HG03354 (cell line): ENCODE data around the gene SNAP47.

Experiments used
- ATAC-seq: cut with Tn5 transposase; IDR thresholded peaks from one replicate; pipeline ENCODE4 v1.9.1; 2021; ENCODE audit warnings: mild to moderate bottlenecking; ENCODE audit not compliant: unreplicated experiment, poor library complexity, severe bottlenecking

SNAP47 gene

DNA sequence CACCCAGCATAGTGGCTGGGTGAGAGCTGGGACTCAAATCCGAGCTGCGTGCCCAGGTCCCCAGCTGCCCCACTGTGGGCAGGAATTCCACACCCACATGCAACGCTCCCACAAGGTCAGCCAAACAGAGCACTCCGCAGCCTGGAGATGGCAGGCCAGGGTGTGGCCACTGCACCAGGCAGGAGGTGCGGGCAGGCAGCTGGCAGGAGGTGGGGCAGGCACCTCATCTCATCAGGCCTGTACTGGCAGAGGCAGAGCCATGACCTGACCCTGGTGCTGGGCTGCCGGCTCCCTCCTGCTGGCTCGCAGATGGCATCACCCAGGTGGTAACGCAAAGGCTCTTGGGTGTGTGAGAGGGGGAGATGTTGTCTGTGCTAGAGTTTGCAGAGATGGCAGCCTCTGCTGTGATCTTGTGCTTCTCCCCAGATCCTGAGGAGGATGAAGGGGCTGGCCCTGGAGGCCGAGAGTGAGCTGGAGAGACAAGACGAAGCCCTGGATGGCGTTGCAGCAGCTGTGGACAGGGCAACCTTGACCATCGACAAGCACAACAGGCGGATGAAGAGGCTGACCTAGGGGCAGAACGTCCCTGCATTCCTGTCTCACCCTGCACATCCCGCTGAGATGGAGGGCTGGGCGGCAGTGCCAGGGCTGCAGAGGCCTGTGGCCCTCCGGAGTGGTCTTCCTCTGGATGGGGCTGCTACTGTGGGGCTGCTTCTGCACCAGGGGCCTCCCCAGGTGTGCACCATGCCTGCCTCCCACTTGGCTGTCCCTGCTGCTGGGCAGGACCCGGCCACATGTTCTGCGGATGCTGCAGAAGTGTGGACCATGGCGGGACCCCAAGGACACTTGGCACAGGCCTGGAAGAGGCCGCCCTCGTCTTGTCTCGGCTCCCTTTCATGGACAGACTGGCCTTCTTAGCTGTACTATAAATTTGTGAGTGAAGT is 45.1 kb downstream of the SNAP47 start:
- ATAC-seq = no peak

- ATAC-seq = no peak
Measured at GRCh38 chr1:227781314-227781930, 46.2 kb downstream of the SNAP47 start.

DNA sequence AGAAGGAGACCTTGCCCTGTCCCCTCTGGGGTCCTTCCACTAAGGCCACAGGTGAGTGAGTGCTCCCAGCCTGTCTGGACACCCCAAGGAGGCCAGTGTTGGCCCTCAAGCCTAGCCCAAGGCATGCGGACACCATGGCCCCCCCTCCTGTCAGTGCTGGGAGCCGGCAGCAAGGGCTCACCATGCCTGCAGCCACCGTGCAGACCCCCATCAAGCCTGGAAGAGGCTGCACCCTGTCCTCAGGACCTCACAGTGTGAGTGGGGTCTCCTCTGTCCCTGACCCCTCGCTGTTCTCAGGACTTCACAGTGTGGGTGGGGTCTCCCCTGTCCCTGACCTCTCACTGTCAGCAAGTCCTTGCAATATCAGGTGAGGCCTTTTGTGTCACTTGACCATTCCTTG is 47.0 kb downstream of the SNAP47 start:
- ATAC-seq = no peak

DNA sequence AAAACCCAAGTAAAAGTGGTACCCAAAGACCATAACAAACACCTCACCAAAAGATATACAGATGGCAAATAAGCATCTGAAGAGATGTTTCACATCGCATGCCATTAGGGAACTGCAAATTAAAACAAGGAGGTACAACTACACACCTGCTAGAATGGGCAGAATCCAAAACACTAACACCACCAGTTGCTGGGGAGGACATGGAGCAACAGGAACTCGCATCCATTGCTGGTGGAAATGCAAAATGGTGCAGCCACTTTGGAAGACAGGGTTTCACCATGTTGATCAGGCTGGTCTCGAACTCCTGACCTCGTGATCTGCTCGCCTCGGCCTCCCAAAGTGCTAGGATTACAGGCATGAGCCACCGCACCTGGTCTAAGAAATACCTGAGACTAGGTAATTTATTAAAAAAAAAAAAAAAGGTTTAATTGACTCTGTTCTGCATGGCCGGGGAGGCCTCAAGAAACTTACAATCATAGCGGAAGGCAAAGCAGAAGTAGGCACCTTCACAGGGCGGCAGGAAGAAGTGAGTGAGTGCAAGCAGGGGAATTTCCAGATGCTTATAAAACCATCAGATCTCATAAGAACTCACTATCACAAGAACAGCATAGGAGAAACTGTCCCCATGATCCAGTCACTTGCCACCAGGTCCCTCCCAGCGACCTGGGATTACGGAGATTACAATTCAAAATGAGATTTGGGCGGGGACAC is 50.0 kb downstream of the SNAP47 start:
- no peak for ATAC-seq

- no peak for ATAC-seq
Measured at GRCh38 chr1:227785805-227786671, 50.8 kb downstream of the SNAP47 start.

DNA sequence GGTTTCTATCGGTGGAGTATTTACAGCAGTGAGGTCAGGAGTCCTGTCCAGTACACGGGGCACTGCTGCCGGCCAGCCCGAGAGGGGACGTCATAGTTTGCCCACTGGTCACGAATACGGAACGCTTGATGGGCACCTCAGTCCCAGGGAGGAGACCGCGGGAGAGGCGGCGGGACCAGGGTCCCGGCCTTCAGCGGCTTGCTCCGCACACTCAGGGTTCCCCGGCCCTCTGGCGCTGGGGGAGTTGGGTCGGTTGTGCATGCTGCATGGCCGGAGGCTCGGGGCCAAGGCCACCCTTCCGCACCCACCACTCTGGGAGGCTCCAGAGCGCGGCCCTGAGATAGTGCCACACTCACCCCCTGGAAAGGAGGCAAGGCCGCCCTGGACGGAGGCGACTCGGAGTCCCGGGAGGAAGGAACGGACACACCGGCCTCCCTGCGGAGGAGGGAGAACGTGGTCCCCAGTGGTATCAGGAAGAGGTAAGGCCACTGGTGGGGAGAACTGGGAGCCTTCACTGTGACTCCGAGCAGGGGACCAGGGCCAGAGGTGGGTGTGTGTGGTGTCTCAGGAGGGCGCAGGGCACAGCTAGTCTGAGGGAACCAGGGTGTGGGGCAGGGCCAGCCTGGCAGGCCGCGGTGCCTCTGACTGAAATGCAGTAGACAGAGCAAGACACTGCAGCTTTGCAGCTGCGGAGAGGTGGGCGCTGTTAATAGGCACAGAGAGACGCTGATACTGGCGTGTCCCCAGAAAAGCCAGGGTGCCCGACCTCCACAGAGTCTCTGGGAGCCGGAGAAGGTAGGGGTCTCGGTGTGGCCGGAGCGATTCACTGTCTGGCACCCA is 51.7 kb downstream of the SNAP47 start:
- ATAC-seq = peak; percentile 3

GRCh38 chr1:227787513-227788270 is 52.5 kb downstream of the SNAP47 start:
- peak; percentile 92 for ATAC-seq

DNA sequence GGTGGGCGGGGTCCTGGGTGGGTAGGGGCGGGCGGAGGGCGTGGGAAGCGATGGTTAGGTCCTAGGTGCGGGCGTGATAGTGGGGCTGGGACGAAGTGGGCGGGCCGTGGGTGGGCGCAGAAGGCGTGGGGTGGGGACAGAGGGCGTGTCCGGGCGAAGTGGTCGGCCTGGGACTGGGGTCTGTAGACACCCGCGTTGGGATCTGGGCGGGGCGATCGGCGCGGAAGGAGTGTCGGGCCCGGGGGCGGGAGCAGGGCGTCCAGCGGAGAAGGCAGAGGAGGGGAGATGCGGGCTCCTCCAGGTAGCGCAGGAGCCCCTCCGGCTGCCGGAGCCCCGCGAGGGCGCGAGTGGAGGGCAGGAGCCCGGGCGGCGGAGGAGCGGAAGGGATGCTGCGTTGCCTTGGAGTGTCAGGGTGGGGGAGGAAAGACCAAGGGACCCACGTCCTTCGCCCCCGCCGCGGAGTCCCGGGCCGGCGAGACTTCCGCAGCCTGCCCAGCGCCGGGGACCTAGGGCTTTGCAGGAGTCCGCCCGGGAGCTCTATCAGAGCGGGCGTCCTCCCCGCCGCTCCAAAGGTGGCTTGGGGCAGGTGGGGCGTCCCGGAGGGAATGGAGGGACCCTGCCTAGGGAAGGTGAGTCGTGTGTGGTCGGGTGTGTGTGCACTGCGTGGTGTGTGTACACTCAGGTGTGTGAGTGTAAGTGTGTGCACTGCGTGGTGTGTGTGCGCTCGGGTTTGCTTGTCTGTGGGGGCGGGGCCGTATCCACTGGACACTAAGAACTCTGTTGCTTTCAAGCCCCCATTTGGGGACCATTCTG is 53.2 kb downstream of the SNAP47 start:
- ATAC-seq = peak; percentile 60

DNA sequence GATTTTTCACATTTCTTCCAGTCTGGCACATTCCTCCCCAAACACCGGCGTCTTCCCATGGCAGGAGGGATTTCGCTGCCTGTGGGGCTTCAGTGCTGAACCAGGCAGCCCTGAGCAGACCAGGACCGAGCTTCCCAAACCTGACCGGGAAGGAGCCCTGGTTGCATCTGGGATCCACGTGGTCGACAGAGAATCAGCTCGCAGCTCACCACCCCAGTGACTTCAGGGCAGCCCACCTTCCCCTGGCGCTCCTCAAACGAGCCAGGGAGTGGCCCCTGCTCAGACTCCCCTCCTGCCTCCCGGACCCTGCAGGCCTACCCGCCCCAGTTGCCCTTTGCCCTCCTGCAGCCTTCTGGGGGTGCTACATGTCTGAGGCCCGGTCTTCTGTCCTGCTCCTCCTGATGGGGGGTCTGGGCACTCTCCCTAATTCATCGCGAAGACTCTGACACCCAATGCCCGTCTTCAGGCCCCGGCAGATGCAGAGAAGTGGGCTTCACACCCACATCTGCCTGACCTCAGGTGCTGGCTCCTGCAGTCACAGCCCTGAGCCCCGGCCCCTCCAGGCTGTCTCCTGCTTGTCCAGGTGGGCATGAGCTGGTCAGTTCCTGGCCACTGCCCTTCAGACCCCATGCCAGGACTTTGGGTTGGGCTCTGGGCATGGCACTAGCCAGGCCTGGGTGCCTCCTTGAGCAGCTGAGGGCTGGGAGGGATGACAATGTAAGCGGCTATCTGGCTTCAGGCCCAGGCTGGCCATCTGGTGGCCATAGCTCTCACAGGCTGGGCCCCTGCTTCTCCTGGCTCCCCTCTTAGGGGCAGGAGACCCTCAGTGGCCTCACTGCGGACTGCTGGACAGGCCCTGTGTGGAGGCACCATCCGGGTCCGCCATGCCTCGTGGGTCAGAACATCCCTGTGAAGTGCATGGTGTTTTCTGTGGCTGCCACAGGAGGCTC is 54.1 kb downstream of the SNAP47 start:
- ATAC-seq = no peak

- ATAC-seq = no peak
Measured at GRCh38 chr1:227790034-227790400, 54.8 kb downstream of the SNAP47 start.

DNA sequence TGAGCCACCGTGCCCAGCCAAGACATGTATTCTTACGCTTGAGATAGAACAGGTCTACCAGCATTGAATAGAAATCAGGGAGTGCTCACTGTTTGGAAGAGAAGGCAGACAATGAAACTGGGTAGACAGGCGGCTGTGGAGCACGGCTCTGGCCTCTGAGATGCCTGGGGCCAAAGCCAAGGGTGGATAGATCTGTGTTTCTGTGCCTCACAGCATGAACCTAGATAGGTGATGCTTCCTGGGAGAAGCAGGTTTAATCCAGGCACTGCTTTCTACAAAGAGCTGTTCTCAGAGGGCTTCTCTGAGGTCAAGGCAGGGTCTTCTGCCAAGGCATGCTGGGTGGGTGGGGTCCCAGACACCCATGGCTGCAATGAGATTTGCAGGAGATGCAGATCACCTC is 55.6 kb downstream of the SNAP47 start:
- ATAC-seq = no peak

- ATAC-seq = no peak
Measured at GRCh38 chr1:227791425-227792143, 56.3 kb downstream of the SNAP47 start.

- ATAC-seq = no peak
Measured at GRCh38 chr1:227792216-227793078, 57.2 kb downstream of the SNAP47 start.

DNA sequence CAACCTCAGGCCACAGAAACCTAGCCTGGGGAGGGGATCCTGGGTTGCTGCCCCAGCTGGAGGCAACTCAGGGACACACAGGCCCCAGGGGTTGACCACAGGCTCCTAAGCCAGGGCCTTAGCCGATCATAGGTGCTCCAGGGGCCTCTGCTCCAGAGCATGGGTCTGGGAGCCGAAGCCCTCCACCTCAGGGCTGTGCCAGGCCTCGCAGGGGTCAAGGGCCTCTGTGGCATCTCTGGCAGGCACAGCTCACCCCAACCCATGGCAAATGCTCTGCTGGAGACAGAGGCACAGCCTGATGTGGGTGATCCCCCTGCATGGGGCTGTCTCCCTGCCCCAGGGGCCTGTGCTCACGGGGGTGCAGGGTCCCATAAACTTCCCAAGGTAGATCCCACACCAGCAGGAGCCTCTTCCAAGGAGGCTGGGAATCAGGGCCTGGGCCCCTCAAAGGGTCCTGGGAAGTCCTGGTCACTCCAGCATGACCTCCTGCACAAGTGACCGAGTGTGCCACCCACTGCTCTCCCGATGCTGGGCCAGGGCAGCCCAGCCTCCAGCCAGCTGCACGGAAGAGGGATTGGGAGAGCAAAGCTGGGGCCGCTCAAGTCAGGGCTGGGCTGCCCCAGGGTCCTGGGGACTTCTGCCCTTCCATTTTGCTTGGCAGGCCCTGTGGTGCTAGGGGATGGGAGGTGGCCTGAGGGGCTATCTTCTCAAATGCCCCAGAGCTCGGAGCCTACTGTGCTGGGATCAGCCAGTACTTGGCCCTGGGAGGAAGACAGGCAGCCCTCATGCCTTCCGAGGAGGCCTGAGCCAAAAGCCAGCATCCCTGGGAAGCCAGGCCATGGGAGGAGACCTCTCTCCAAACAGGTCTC is 58.1 kb downstream of the SNAP47 start:
- ATAC-seq = no peak
